H1 (cell line): Measurements from ENCODE around the gene NT5C3B. TPM values are rescaled to one million over a fixed set of nuclear protein-coding genes. Genes with fewer than 3 reads are reported as not detected.

Source experiments
- BRCA1 ChIP-seq: IDR thresholded peaks from 2 replicates; pipeline ENCODE4 v1.6.1; 2012; ENCODE audit warnings: low read depth, low read length, improper control_type of control experiment
- EGR1 ChIP-seq: IDR thresholded peaks from 2 replicates; pipeline ENCODE4 v1.6.1; 2011; ENCODE audit warnings: low read depth, low read length, borderline replicate concordance
- JUN ChIP-seq: IDR thresholded peaks from 2 replicates; pipeline ENCODE4 v1.6.1; 2011; ENCODE audit warnings: low read depth, mild to moderate bottlenecking, improper control_type of control experiment, low read length
- JUND ChIP-seq: IDR thresholded peaks from 2 replicates; pipeline ENCODE4 v1.6.1; 2011; ENCODE audit warnings: mild to moderate bottlenecking, improper control_type of control experiment, low read length
- SIRT6 ChIP-seq: IDR thresholded peaks from one replicate; pipeline ENCODE4 v1.7.1; 2012; ENCODE audit warnings: low read length, inconsistent platforms
- SUZ12 ChIP-seq: fragments of 200-600 bp; sonication (generic); IDR thresholded peaks from 2 replicates; pipeline ENCODE4 v1.6.1; 2012; ENCODE audit warnings: mild to moderate bottlenecking, inconsistent platforms, low read length, moderate library complexity, mixed read lengths
- polyA plus RNA-seq, 7 experiments: library from polyadenylated mRNA; depleted of rRNA in 3 of 7; stranded (reverse) in 5 of 7; unstranded in 2 of 7; fragments of >200 nt in 5 of 7; fragments of 200-250 nt in 2 of 7; gene quantifications; 1 replicate in 5 of 7; 2 replicates in 1 of 7; 4 replicates in 1 of 7; pipeline versions ENCODE4 v1.2.1 to v1.2.3, GENCODE V29; 2011 to 2013; ENCODE audit warnings: missing spikeins in 2 of 7, mixed read lengths in 2 of 7
- total RNA-seq: library from RNA; stranded (reverse); fragmentation: NEBNext Ultra II Directional; extraction: Animal tissue kit (Norgen Biotek cat#: 25700); gene quantifications from 2 replicates; pipeline ENCODE4 v1.2.1, GENCODE V29; 2021
- TF ChIP-seq, protein P1 (sequence below): IDR thresholded peaks from 2 replicates; pipeline ENCODE4 v1.6.1; 2012; ENCODE audit warnings: inconsistent platforms

NT5C3B gene
- total and polyA plus RNA-seq, 2 of the 8 experiments (the other 6 are each of a cell fraction or from before 2014, with no cell fraction given): 68.7 to 94.5 TPM

DNA sequence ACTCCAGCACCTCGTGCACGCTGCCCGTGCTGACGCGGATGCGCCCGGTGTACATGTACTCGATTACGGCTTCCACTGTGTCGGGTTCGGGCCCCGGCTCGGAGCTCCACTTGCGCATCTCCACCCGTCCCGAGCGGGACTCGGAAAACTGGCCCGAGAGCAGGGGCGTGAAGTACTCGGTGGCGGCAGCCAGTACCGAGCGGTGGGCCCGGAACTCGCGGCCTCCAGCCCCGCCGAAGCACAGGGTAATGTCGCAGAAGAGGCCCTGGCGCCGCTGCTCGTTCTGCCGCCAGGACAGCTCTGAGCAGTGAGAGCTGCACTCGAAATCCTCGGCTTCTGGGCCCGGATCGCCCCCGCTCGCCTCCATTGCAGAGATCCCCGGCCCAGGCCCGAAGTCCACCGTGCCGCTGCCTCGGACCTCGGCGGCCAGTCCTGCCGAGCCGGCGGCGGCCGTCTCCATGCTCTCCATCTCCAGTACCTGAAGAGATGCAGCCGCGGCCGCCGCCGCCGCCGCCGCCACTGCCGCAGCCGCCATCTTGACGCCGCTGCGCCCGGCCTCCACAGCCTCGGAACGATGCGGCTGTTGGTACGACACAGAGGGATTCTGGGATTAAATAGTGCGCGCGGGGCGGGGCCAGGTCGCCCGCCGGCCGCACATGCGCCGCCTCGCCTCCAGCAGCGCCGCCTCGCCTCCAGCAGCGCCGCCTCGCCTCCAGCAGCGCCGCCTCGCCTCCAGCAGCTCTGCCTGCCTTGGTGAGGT, 29.0 kb upstream of the NT5C3B start, which contains the start of gene KLHL11 (continued):
- no peak for TF ChIP-seq JUN
- no peak for TF ChIP-seq BRCA1
- no peak for TF ChIP-seq SIRT6
- TF ChIP-seq, protein P1, sequence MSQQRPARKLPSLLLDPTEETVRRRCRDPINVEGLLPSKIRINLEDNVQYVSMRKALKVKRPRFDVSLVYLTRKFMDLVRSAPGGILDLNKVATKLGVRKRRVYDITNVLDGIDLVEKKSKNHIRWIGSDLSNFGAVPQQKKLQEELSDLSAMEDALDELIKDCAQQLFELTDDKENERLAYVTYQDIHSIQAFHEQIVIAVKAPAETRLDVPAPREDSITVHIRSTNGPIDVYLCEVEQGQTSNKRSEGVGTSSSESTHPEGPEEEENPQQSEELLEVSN: no peak; the same call in 1 of the 2 replicates
- no peak for TF ChIP-seq SUZ12
- TF ChIP-seq JUND: no peak
- TF ChIP-seq EGR1: no peak
- TF ChIP-seq, all 59 proteins: peak for 19
